NCI-H146 (cell line): ENCODE data around the gene FASTKD1.
"Not testable (repeated sequence)": the region's sequence is repeated elsewhere in the genome, so short reads cannot be mapped to it uniquely, and the experiment has no call there.

Experiments
- DNase-seq: peaks from one replicate; lab custom pipeline; 2025; lab: John Stamatoyannopoulos, UW

Gene FASTKD1, protein sequence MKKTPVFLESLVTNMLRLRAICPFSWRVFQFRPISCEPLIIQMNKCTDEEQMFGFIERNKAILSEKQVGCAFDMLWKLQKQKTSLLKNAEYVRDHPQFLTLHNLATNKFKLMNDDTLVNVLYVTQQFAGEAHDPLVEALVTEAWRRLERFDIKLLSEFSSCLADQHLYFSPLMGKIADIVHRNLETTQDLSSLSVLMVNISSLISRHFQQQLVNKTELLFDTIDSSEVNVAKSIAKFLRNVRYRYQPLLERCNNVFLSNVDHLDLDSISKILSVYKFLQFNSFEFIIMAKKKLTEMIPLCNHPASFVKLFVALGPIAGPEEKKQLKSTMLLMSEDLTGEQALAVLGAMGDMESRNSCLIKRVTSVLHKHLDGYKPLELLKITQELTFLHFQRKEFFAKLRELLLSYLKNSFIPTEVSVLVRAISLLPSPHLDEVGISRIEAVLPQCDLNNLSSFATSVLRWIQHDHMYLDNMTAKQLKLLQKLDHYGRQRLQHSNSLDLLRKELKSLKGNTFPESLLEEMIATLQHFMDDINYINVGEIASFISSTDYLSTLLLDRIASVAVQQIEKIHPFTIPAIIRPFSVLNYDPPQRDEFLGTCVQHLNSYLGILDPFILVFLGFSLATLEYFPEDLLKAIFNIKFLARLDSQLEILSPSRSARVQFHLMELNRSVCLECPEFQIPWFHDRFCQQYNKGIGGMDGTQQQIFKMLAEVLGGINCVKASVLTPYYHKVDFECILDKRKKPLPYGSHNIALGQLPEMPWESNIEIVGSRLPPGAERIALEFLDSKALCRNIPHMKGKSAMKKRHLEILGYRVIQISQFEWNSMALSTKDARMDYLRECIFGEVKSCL

DNA sequence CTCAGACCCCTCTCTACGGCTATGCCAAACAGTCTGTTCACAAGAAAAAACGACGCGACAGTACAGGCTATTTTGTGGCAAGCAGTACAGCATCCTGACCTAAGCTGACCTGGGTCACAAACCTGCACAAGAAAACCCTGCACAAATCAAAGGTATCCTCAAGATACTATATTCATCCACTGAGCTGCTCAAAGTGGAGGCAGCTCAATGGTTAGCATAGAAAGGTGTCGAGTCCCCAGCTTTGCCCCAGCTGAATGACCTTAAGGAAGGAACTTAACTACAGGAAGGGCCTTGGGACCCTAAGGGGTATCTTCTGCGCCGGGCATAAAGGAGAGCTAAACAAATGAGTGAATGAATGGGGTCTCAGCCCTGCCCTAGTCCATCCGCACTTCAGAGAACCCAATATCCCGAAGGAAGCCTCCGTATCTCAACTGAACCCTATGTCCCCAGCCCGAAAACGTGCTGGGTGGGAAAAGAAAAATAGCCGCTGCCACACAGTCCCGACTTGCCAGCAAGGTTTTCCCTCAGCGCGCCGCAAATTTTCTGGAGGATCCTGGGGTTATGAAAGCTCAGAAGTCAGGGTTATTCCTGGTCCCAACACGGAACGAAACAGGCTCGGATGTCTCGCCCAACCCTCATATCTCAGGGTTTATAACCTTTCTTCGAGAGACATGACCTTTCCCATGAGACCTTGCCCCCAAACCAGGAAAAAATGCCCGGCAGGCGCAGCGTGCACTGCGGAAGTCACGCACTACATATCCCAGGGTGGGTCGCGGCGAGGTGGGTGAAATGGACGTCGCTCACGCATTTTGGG lies at the start of gene FASTKD1:
TSS of gene FASTKD1 (minus strand) at position 706 of the 814 bp plus-strand sequence. CDS start 1,836 bp downstream, outside the sequence.
- peak; percentile 88 for DNase-seq

DNA sequence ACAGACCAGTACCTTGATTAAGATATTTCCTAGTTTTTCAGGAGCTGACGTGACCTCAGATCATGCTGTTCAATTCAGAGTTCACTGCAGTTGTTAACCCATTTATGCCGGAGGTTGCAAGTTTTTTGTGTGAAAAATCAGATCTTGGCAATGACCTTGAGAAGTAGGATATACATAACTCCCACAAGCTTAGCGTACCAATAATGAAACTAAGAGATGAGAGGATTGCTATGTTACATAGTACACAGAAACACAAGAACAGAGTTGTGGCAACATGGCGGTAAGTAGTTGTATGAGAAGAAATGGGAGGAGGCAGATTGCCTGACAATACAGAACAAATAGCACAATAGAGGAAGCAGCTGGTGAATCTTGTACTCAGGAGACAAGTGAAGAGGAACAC lies 49.6 kb upstream of the FASTKD1 start:
- DNase-seq = no peak

DNA sequence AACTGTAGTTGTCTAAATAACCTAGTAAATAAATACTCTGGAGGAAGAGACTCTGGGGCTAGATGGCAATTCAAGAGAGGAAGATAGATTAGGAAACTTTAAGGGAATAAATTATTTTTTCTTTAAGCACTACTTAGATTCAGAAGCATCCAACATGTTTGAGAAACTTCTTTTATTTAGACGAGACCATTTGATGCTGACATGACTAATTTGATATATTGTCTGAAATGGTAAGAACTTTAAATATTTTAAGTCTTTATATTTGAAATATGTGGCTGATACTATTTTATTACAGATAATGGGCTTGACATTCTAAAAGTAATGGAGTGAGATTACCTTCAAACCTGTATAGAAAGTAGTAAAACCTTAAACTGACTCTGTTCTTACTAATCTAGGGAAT lies 46.8 kb upstream of the FASTKD1 start:
- no peak for DNase-seq

DNA sequence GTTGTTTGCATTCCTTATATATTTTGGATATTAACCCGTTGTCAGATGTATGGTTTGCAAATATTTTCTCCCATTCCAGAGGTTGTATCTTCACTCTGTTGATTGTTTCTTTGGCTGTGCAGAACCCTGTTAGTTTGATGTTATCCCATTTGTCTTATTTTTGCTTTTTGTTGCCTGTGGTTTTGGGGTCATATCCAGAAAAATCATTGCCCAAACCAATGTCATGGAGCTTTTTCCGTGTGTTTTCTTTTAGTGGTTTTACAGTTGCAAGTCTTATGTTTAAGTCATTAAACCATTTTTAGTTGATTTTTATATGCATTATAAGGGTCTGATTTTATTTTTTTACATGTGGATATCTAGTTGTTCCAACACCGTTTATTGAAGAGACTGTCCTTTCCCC lies 46.3 kb upstream of the FASTKD1 start:
- no peak for DNase-seq

DNA sequence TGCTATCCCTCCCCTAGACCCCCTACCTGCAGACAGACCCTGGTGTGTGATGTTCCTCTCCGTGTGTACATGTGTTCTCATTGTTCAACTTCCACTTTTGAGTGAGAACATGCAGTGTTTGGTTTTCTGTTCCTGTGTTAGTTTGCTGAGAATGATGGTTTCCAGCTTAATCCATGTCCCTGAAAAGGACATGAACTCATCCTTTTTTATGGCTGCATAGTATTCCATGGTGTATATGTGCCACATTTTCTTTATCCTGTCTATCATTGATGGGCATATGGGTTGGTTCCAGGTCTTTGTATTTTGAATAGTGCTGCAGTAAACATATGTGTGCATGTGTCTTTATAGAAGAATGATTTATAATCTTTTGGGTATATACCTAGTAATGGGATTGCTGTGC lies 42.3 kb upstream of the FASTKD1 start:
- DNase-seq = not testable (repeated sequence)

DNA sequence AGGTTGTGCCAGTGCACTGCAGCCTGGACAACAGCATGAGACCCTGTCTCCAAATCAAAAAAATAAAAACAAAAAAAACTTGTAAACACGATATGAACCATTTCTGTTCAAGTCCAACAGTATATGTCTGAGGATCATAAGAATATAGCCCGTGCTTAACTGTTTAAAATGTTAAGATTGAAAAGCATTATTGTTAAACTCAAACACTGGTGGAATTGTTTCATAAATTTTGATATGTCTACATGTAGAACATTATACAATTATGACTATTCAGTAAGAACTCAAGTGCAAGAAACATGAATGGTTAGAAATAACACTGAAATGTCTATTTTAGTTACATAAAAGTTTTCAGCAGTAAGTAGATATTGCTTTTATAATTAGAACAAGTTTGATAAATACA lies 40.2 kb upstream of the FASTKD1 start:
- DNase-seq = no peak

DNA sequence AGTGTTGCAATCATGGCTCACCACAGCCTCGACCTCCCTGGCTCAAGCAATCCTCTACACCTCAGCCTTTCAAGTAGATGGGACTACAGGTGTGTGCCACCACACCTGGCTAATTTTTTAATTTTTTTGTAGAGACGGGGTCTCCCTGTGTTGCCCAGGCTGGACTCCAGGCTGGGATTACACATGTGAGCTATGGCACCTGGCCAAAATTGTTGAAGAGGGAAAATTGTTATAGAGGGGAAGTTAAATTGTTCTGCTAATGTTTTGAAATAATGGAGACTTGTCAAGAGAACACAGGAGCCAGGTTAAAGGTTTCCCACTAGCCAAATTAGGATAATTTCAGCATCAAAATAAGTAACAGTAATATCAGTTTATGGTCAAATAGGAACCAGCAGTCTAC lies 35.6 kb upstream of the FASTKD1 start:
- no peak for DNase-seq

DNA sequence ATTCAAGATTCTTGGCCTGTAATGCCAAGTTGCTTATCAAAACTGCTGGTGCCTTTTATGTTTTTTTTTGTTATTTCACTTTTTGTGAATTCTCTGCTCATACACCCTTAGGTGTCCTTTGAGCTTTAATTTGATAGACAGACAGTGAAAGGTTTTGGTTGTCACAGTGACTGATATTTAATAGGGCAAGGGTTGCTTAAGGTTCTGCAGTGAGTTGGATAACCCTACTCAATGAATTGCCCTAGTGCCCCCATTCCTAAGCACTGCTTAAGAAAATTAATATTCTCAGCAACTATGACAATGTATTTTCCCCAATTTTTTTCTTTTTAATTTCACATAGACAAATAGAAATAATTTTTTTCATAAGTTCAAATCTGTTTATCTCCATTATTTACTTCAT lies 25.9 kb upstream of the FASTKD1 start:
- no peak for DNase-seq

DNA sequence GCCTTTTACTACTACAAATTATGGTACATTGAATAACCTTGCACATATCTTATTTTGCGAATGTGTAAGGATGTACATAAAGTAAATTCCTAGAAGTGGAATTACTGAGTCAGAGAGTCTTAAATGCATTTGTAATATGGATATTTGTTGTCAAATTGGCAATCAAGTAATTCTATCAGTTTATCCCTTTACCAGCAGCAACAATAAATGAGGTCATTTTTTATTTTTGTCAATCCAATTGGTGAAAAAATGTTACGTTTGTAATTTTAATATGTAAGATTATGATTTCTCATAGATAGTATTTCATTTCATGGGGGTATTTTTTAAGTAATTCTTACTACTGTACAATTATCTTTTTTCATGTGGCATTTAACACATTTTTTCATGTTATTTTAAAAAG lies 25.3 kb upstream of the FASTKD1 start:
- DNase-seq = no peak

DNA sequence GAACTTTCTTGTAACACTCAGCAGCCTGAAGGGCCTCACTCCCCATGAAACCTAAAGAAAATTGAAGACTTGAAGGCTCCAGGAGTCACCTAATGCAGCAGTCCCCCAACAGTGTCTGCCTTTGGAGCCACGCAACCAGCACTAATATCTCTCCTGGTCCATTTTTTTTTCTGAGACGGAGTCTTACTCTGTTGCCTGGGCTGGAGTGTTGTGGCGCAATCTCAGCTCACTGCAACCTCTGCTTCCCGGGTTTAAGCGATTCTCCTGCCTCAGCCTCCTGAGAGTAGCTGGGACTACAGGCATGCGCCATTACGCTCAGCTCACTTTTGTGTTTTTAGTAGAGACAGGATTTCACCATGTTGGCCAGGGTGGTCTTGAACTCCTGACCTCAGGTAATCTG lies 22.9 kb upstream of the FASTKD1 start:
- DNase-seq = not testable (repeated sequence)

DNA sequence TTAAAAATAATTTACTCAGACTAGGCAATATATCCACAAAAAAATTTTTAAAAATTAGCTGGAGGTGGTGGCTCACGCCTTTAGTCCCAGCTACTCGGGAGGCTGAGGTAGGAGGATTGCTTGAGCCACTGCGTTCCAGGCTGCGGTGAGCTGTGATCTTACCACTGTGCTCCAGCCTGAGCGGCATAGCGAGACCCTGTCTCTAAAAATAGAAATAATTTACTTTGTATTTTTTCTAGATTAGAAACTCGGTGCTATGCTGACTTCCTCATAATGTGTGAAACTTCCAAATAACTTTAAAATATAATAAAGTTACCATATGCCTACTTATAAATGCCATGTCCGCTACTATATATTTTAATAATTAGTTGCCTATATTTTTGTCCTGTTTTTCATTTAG lies 17.1 kb upstream of the FASTKD1 start:
- DNase-seq = no peak

DNA sequence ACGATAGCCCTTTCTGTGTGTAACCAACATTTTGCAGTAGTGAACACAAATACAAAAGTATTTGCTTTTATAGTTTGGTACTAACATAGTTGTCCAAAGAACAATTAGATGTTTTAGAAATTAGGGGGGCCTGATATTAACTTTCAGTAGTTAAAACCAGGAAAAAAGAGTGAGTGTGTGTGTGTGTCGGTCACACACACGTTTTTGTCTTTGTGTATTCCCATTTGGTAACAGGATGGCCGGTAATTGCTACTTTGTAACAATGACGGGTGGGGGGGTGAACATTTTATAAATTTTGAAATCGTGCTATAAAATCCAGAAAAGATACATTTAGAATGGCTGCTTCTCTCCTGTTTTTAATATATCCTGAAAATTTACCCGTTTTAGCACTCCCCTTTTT lies 12.0 kb upstream of the FASTKD1 start:
- no peak for DNase-seq

DNA sequence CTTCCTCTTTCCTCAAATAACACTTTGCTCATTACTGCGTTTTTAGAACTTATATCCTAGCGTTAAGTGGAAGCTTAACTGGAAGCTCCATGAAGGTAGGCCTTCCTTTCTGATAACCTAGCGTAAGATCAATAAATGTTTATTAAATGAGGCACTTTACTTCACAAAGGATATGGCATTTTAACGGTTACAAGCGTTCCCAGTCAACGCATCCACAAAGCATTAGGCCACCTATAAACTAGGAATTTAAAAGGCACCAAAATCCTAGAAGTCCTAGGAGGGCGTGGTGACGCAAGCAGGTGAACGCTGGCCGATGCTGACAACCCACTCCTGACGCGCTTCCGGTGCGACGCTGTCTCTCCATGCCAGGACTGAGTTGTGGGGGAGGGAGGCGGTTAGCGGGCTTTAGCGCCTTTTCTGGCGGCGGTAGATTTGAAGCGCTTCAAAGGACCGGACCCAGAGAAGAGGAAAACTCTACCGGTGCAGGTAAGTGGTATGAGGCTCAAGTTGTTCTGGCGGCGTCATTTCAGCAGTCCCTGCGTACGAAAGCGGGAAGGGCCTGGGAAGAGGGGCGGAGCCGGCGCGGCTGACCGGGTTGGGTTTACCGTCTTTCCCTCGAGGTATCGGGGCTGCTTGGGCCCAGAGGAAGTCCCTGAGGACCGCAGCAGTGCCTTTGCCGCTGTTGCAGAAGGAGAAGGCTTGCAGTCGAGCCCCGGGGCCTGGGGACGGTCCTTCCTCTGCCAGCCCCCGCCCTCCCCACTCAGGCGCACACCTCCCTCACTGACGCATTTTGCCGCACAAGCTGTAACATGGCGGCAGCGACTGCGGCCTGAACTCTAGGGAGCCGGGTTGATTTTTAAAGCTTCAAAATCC lies 10.6 kb upstream of the FASTKD1 start, which contains the start of gene PPIG:
TSS of gene PPIG (plus strand) at position 347 of the 873 bp plus-strand sequence. CDS start 19,691 bp downstream, outside the sequence.
- DNase-seq = peak; percentile 87

DNA sequence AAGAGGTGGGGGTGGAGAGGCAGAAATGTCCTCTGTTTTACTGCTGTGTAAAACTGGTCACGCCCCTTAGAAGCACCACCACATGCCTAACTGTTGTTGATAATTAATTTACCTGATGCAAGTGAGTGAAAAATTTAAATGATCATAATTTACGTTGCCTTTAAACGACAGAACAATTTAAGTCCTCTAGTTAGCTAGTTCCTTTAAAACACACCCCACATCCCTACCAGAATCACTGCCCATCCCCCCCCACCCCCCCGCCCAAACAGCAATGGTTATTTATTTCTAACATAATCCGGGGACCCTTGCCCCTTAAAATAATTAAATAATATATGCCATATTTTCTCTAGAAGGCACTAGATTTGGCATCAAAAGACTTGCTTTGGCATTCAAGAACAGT lies 9.9 kb upstream of the FASTKD1 start:
- DNase-seq = no peak

DNA sequence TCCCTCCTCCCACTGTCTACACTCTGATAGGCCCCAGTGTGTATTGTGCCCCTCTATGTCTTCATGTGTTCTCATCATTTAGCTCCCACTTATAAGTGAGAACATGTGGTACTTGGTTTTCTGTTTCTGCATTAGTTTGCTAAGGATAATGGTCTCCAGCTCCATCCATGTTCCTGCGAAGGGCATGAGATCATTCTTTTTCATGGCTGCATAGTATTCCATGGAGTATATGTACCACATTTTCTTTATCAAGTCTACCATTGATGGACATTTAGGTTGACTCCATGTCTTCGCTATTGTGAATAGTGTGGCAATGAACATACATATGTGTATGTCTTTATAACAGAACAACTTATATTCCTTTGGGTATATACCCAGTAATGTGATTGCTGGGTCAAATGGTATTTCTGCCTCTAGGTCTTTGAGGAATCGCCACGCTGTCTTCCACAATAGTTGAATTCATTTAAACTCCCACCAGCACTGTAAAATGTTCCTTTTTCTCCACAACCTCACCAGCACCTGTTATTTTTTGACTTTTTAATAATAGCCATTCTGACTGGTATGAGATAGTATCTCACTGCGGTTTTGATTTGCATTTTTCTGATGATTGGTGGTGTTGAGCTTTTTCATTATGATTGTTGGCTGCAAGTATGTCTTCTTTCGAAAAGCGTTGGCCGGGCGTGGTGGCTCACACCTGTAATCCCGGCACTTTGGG lies 9.0 kb upstream of the FASTKD1 start:
- DNase-seq = not testable (repeated sequence)

DNA sequence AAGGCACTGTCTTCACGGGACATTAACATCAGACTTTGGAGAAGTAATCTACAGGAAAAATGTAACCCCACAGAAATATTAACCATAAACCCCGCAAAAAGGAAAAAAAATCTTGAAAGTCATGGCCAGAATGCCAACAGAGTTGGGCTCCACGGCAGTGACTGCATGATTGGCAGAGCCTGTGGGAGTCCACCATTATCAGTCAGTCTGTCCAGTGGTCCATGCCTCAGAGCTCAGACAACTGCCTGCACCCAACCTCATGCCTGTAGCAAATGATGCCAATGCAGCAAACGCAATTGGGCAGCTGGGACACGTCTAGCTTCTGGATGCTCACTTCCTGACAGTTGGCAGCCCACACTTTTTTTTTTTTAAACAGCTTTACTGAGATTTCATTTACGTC lies 5.4 kb upstream of the FASTKD1 start:
- no peak for DNase-seq

DNA sequence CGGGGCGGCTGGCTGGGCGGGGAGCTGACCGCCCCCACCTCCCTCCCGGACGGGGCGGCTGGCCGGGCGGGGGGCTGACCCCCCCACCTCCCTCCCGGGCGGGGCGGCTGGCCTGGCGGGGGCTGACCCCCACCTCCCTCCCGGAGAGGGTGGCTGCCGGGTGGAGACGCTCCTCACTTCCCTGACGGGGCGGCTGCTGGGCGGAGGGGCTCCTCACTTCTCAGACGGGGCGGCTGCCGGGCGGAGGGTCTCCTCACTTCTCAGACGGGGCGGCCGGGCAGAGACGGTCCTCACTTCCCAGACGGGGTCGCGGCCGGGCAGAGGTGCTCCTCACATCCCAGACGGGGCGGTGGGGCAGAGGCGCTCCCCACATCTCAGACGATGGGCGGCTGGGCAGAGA lies 1.6 kb upstream of the FASTKD1 start:
- not testable (repeated sequence) for DNase-seq

DNA sequence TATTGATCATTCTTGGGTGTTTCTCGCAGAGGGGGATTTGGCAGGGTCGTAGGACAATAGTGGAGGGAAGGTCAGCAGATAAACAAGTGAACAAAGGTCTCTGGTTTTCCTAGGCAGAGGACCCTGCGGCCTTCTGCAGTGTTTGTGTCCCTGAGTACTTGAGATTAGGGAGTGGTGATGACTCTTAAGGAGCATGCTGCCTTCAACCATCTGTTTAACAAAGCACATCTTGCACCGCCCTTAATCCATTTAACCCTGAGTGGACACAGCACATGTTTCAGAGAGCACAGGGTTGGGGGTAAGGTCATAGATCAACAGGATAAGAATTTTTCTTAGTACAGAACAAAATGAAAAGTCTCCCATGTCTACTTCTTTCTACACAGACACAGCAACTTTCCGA lies 874 bp upstream of the FASTKD1 start:
- DNase-seq = not testable (repeated sequence)

DNA sequence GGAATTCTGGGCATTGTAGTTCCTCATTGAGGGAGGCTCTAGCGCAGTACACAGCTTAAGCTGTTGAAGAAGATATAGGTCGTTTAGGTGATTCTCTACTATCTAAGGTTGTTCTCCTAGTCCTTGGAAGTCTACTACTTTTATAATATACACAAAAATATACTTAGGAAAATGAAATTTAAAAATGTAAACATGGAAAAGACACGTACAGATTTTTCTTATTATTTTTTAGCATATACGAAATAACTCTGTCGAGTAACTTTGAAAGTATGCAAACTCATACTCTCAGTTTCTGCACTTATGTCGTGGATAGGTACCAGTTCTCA lies 272 bp upstream of the FASTKD1 start:
- DNase-seq = no peak

DNA sequence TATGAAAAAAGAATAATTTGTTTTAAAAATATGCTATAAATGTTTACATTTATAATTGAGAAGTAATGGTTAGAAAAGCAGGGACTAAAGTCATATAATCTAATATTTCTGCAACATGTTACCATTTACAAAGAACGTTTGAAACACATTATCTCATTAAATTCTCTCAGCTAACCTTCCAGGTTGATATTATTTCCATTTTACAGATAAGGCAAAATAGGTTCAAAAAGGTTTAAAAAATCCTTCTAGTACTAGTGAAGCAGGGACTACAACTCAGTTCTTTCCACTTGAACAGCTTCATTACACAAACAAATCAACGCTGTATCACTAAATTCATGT lies 875 bp downstream of the FASTKD1 start:
- no peak for DNase-seq

DNA sequence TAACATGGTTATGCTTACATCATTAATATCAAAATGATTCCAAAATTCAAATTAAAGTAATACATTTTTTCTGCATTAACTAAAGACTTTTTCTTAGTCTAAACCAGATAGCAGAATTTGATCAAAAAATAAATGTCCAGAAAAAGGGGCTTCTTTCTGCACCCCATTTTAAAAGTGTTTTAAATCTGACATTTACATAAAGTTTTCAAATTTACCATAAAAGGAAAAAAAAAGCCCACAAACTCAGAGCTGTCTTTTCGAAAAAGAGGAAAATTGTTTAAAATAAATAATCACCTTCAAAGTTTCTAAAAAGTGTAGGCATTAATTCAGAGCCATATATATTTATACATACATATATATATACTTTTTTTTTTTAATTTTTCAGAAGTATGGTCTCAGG lies 1.5 kb downstream of the FASTKD1 start:
- no peak for DNase-seq
